ENCODE results near the gene POT1. TPM values are rescaled to one million over a fixed set of nuclear protein-coding genes. Genes with fewer than 3 reads are reported as not detected.

Gene POT1
- total and polyA plus RNA-seq, 7 experiments from 2014 or later, result 13.1 to 33.8 (median 26.9) TPM

DNA sequence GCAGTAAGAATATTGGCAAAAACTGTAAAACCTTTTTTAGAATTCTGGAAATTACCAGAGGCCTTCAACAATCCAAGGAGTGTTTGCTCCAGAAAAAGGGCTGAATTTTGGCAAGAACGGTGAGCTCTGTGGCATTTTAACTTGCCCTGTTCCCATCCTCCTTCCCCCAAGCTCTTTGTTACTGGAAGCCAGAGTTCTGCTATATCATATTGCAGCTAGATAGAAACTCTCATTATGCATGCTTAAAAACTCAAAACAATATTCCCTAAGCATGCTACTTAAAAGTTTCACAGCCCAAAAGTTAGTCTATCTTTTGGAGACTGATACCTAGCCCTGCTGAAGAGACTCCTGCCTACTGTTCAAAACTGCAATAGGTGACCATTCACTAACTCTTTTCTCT, 93.5 kb downstream of the POT1 start:
- Histone ChIP-seq H3K27ac (ENCODE audit: low read depth, low read length) (no peak overlapping the region), H3K4me3 (ENCODE audit: low read length) (no peak overlapping the region), H3K27me3 (ENCODE audit: control insufficient read depth in 2 of 2, insufficient read depth in 2 of 2, low read length in 2 of 2) (no peaks in the 10 kb centered on the region), H3K4me1 (ENCODE audit: control insufficient read depth in 2 of 2, insufficient read depth in 2 of 2, low read length in 2 of 2) (no peaks in the 10 kb centered on the region), H3K9me3 (ENCODE audit: control insufficient read depth in 2 of 3, low read length in 3 of 3) (no peaks in the 10 kb centered on the region), H3K36me3 (ENCODE audit: control insufficient read depth in 2 of 3, insufficient read depth in 3 of 3, low read length in 3 of 3) (no peaks in the 10 kb centered on the region)
- peaks cover 4 to 45% (median 20%) of the 10 kb centered on the region in 5 donors for H3K36me3 Mint-ChIP-seq
- H3K4me3 Mint-ChIP-seq, result no peak overlapping the region
- no peak for ATAC-seq
- DNase-seq, result no peak
- CTCF ChIA-PET, result interaction anchor here (0.7 kb wide), 1 partner anchor 12 kb away, joined by 3 read pairs; no protein-coding TSS in a partner anchor
- intact Hi-C loops (cut with micrococcal nuclease), result no loop called here
- peaks cover 0 to 1% (median 0%) of the 10 kb centered on the region in 7 donors for H3K4me1 Mint-ChIP-seq
- no peaks in the 10 kb centered on the region for H3K9me3 Mint-ChIP-seq
- no peak overlapping the region for H3K27ac Mint-ChIP-seq
- POLR2A ChIA-PET, result no interaction called here
- no peaks in the 10 kb centered on the region for H3K27me3 Mint-ChIP-seq

- Histone ChIP-seq H3K36me3 (ENCODE audit: control insufficient read depth in 2 of 3, insufficient read depth in 3 of 3, low read length in 3 of 3) (peaks cover 0 to 9% (median 0%) of the 10 kb centered on the region in 3 experiments), H3K27me3 (ENCODE audit: control insufficient read depth in 2 of 2, insufficient read depth in 2 of 2, low read length in 2 of 2) (no peaks in the 10 kb centered on the region), H3K4me3 (ENCODE audit: low read length) (no peak overlapping the region), H3K27ac (ENCODE audit: low read depth, low read length) (no peak overlapping the region), H3K9me3 (ENCODE audit: control insufficient read depth in 2 of 3, low read length in 3 of 3) (no peaks in the 10 kb centered on the region), H3K4me1 (ENCODE audit: control insufficient read depth in 2 of 2, insufficient read depth in 2 of 2, low read length in 2 of 2) (no peaks in the 10 kb centered on the region)
- intact Hi-C loops (cut with micrococcal nuclease), result no loop called here
- H3K27me3 Mint-ChIP-seq, result peaks cover 0 to 5% (median 4%) of the 10 kb centered on the region in 5 donors
- ChIA-PET CTCF (no interaction called here), POLR2A (no interaction called here)
- H3K27ac Mint-ChIP-seq, result no peak overlapping the region
- H3K36me3 Mint-ChIP-seq, result peaks cover 0 to 18% (median 8%) of the 10 kb centered on the region in 5 donors
- H3K4me1 Mint-ChIP-seq, result peaks cover 0 to 5% (median 0%) of the 10 kb centered on the region in 7 donors
- H3K9me3 Mint-ChIP-seq, result peaks cover 0 to 6% (median 0%) of the 10 kb centered on the region in 11 donors
- no peak for ATAC-seq
- DNase-seq, result no peak
- no peak overlapping the region for H3K4me3 Mint-ChIP-seq
Measured at GRCh38 chr7:124818807-124819206, 110.8 kb downstream of the POT1 start.

DNA sequence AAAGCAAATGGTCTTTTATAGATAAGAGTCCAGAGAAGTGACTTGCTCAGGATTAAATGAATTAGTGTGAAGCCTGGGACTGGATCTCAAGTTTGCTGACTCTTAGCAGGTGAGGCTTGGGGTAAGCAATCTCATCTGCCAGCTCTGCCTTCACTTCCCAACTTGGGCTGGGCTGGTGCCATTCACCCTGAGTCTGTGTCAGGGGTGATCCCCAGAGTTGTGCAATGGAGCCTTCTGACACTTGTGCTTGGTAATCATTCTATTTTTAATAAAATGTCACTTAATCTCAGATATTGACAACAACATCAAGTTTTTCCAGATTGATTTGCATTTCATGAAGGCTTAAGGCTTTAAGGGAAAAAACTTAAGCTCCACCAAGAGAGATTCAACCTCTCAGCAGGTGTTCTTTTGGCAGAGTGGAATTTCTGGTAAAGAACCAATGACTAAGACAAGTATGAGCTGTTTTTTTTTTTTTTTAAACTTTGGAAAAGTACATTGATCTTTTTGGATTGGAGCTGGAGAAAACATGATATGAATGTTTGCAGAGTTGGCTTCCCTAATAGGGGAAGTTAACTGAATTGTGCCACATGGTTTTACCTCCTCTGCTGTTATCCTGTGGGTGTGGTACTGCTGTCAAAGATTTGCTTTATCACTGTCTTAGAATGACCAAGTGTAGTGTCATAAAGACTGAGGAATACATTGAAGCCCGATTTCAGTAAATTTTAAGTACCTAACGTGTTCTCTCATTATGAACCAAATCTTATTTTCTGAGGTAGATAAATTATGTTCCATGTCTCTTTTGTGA, 115.4 kb downstream of the POT1 start:
- ChIA-PET POLR2A (no interaction called here), CTCF (interaction anchor here (0.6 kb wide), 1 partner anchor 308 kb away, joined by 3 read pairs; no protein-coding TSS in a partner anchor)
- ATAC-seq (no peak), DNase-seq (no peak)
- no peaks in the 10 kb centered on the region for H3K27me3 ChIP-seq (ENCODE audit: control insufficient read depth in 2 of 2, insufficient read depth in 2 of 2, low read length in 2 of 2)
- H3K9me3 ChIP-seq (ENCODE audit: control insufficient read depth in 2 of 3, low read length in 3 of 3), result no peaks in the 10 kb centered on the region
- H3K9me3 Mint-ChIP-seq, result peaks cover 0 to 6% (median 0%) of the 10 kb centered on the region in 11 donors
- H3K36me3 ChIP-seq (ENCODE audit: control insufficient read depth in 2 of 3, insufficient read depth in 3 of 3, low read length in 3 of 3), result no peaks in the 10 kb centered on the region
- H3K27me3 Mint-ChIP-seq, result peaks cover 12 to 35% (median 20%) of the 10 kb centered on the region in 5 donors
- no peaks in the 10 kb centered on the region for H3K4me1 ChIP-seq (ENCODE audit: control insufficient read depth in 2 of 2, insufficient read depth in 2 of 2, low read length in 2 of 2)
- intact Hi-C loops (cut with micrococcal nuclease), result no loop called here
- H3K4me3 Mint-ChIP-seq, result no peak overlapping the region
- H3K4me1 Mint-ChIP-seq, result no peaks in the 10 kb centered on the region
- H3K27ac ChIP-seq (ENCODE audit: low read depth, low read length), result no peak overlapping the region
- no peak overlapping the region for H3K4me3 ChIP-seq (ENCODE audit: low read length)
- no peak overlapping the region for H3K27ac Mint-ChIP-seq
- H3K36me3 Mint-ChIP-seq, result no peaks in the 10 kb centered on the region

- H3K4me3 ChIP-seq (ENCODE audit: low read length), result no peak overlapping the region
- Mint-ChIP-seq H3K27ac (no peak overlapping the region), H3K36me3 (no peaks in the 10 kb centered on the region), H3K27me3 (peaks cover 12 to 44% (median 20%) of the 10 kb centered on the region in 5 donors), H3K9me3 (peaks cover 0 to 6% (median 0%) of the 10 kb centered on the region in 11 donors), H3K4me3 (no peak overlapping the region), H3K4me1 (no peaks in the 10 kb centered on the region)
- intact Hi-C loops (cut with micrococcal nuclease), result no loop called here
- no peaks in the 10 kb centered on the region for H3K9me3 ChIP-seq (ENCODE audit: control insufficient read depth in 2 of 3, low read length in 3 of 3)
- no peaks in the 10 kb centered on the region for H3K27me3 ChIP-seq (ENCODE audit: control insufficient read depth in 2 of 2, insufficient read depth in 2 of 2, low read length in 2 of 2)
- ATAC-seq (no peak), DNase-seq (no peak)
- H3K27ac ChIP-seq (ENCODE audit: low read depth, low read length), result no peak overlapping the region
- ChIA-PET CTCF (no interaction called here), POLR2A (no interaction called here)
- no peaks in the 10 kb centered on the region for H3K36me3 ChIP-seq (ENCODE audit: control insufficient read depth in 2 of 3, insufficient read depth in 3 of 3, low read length in 3 of 3)
- H3K4me1 ChIP-seq (ENCODE audit: control insufficient read depth in 2 of 2, insufficient read depth in 2 of 2, low read length in 2 of 2), result no peaks in the 10 kb centered on the region
Measured at GRCh38 chr7:124812764-124813163, 116.9 kb downstream of the POT1 start.

- CTCF ChIA-PET, result no interaction called here
- no peak overlapping the region for H3K27ac ChIP-seq (ENCODE audit: low read depth, low read length)
- peaks cover 12 to 44% (median 20%) of the 10 kb centered on the region in 5 donors for H3K27me3 Mint-ChIP-seq
Measured at GRCh38 chr7:124811341-124811740, 118.3 kb downstream of the POT1 start.

GRCh38 chr7:124810605-124811004, 119.0 kb downstream of the POT1 start:
- Histone ChIP-seq H3K27me3 (ENCODE audit: control insufficient read depth in 2 of 2, insufficient read depth in 2 of 2, low read length in 2 of 2) (no peaks in the 10 kb centered on the region), H3K27ac (ENCODE audit: low read depth, low read length) (no peak overlapping the region), H3K36me3 (ENCODE audit: control insufficient read depth in 2 of 3, insufficient read depth in 3 of 3, low read length in 3 of 3) (no peaks in the 10 kb centered on the region), H3K4me3 (ENCODE audit: low read length) (no peak overlapping the region), H3K9me3 (ENCODE audit: control insufficient read depth in 2 of 3, low read length in 3 of 3) (no peaks in the 10 kb centered on the region), H3K4me1 (ENCODE audit: control insufficient read depth in 2 of 2, insufficient read depth in 2 of 2, low read length in 2 of 2) (no peaks in the 10 kb centered on the region)
- Mint-ChIP-seq H3K27me3 (peaks cover 12 to 44% (median 20%) of the 10 kb centered on the region in 5 donors), H3K4me3 (no peak overlapping the region), H3K36me3 (no peaks in the 10 kb centered on the region), H3K4me1 (no peaks in the 10 kb centered on the region), H3K9me3 (no peaks in the 10 kb centered on the region), H3K27ac (no peak overlapping the region)
- ChIA-PET CTCF (no interaction called here), POLR2A (no interaction called here)
- ATAC-seq, result no peak
- intact Hi-C loops (cut with micrococcal nuclease), result no loop called here
- DNase-seq, result no peak

More at GRCh38 chr7:124811341-124811740, 118.3 kb downstream of the POT1 start:
- DNase-seq (no peak), ATAC-seq (no peak)
- H3K36me3 ChIP-seq (ENCODE audit: control insufficient read depth in 2 of 3, insufficient read depth in 3 of 3, low read length in 3 of 3), result no peaks in the 10 kb centered on the region
- Mint-ChIP-seq H3K27ac (no peak overlapping the region), H3K36me3 (no peaks in the 10 kb centered on the region), H3K9me3 (no peaks in the 10 kb centered on the region), H3K4me1 (no peaks in the 10 kb centered on the region), H3K4me3 (no peak overlapping the region)
- no peaks in the 10 kb centered on the region for H3K27me3 ChIP-seq (ENCODE audit: control insufficient read depth in 2 of 2, insufficient read depth in 2 of 2, low read length in 2 of 2)
- H3K4me3 ChIP-seq (ENCODE audit: low read length), result no peak overlapping the region
- no peaks in the 10 kb centered on the region for H3K4me1 ChIP-seq (ENCODE audit: control insufficient read depth in 2 of 2, insufficient read depth in 2 of 2, low read length in 2 of 2)
- H3K9me3 ChIP-seq (ENCODE audit: control insufficient read depth in 2 of 3, low read length in 3 of 3), result no peaks in the 10 kb centered on the region
- POLR2A ChIA-PET, result no interaction called here
- intact Hi-C loops (cut with micrococcal nuclease), result no loop called here

DNA sequence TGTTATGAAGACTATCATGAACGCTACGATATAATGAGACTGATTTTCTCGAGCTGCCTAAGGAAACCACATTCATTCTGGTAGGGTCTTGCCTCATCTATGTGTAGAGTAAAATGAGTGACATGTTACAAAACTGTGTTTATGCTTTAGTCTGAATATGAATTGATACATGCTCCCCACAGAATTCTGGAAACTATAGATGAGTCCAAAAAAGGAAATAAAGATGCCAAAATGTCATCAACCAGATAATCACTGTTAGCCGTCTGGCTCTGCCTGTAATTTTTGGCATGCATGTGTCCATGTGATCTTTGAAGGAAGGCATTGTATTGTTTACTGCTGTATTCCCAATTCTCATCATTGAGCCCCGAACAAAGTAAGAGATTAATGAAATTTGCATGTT, 121.4 kb downstream of the POT1 start:
- ChIA-PET POLR2A (no interaction called here), CTCF (no interaction called here)
- Histone ChIP-seq H3K36me3 (ENCODE audit: control insufficient read depth in 2 of 3, insufficient read depth in 3 of 3, low read length in 3 of 3) (no peaks in the 10 kb centered on the region), H3K9me3 (ENCODE audit: control insufficient read depth in 2 of 3, low read length in 3 of 3) (no peaks in the 10 kb centered on the region), H3K27ac (ENCODE audit: low read depth, low read length) (no peak overlapping the region), H3K4me1 (ENCODE audit: control insufficient read depth in 2 of 2, insufficient read depth in 2 of 2, low read length in 2 of 2) (no peaks in the 10 kb centered on the region), H3K4me3 (ENCODE audit: low read length) (no peak overlapping the region), H3K27me3 (ENCODE audit: control insufficient read depth in 2 of 2, insufficient read depth in 2 of 2, low read length in 2 of 2) (no peaks in the 10 kb centered on the region)
- Mint-ChIP-seq H3K36me3 (no peaks in the 10 kb centered on the region), H3K4me1 (no peaks in the 10 kb centered on the region), H3K4me3 (no peak overlapping the region), H3K27me3 (peaks cover 8 to 33% (median 15%) of the 10 kb centered on the region in 5 donors), H3K27ac (no peak overlapping the region), H3K9me3 (no peaks in the 10 kb centered on the region)
- intact Hi-C loops (cut with micrococcal nuclease), result no loop called here
- DNase-seq (no peak), ATAC-seq (no peak)
